ENCODE results near the gene AAK1. TPM values are rescaled to one million over a fixed set of nuclear protein-coding genes. Genes with fewer than 3 reads are reported as not detected.

AAK1 gene
- total RNA-seq, 1 donor from 2014 or later = 106 TPM

GRCh38 chr2:69501301-69501700 is 142.2 kb downstream of the AAK1 start:
- intact Hi-C loops (cut with micrococcal nuclease) = no loop called here

- intact Hi-C loops (cut with micrococcal nuclease) = no loop called here
These were observed 143.6 kb downstream of the AAK1 start for GRCh38 chr2:69499966-69500365.

- intact Hi-C loops (cut with micrococcal nuclease) = no loop called here
These were observed 144.3 kb downstream of the AAK1 start for GRCh38 chr2:69499242-69499641.

- intact Hi-C loops (cut with micrococcal nuclease) = no loop called here
These were observed 147.7 kb downstream of the AAK1 start for GRCh38 chr2:69495861-69496260.

GRCh38 chr2:69495008-69495407 is 148.5 kb downstream of the AAK1 start:
- intact Hi-C loops (cut with micrococcal nuclease) = no loop called here

- intact Hi-C loops (cut with micrococcal nuclease) = no loop called here
These were observed 149.4 kb downstream of the AAK1 start for GRCh38 chr2:69494126-69494525.

- intact Hi-C loops (cut with micrococcal nuclease) = no loop called here
These were observed 150.3 kb downstream of the AAK1 start for GRCh38 chr2:69493268-69493667.

DNA sequence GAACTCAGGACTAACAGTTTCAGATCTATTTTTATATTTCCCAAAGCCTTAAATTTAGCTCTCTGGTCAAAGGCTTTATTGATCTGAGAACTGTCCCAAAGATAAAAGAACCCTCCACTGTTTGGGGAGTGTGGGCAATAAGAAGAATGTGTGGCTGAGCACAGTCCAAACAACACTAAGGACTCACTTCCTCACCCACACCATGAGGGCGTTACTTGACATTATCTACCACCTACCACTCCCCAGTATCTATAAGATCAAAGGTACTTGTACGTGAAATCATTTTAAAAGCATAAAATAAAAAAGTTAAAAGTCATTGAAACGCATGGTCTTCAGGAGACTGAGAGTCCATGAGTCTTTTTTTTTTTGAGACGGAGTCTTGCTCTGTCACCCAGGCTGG is 151.7 kb downstream of the AAK1 start:
- intact Hi-C loops (cut with micrococcal nuclease) = no loop called here

DNA sequence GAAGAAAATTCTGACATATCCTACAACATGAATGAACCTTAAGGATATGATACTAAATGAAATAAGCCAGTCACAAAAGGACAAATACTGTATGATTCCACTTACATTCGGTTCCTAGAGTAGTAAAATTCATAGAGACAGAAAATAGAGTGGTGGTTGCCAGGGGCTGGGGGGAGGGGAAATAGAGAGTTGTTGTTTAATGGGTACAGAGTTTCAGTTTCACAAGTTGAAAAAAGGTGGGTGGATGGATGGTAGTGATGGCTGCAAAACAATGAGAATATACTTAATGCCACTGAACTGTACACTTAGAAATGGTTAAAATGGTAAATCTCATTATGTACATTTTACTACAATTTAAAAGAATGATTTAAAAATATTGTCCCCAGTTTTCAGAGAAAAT is 153.1 kb downstream of the AAK1 start:
- intact Hi-C loops (cut with micrococcal nuclease) = no loop called here

- intact Hi-C loops (cut with micrococcal nuclease) = no loop called here
These were observed 153.7 kb downstream of the AAK1 start for GRCh38 chr2:69489793-69490192.

GRCh38 chr2:69483696-69484095 is 159.8 kb downstream of the AAK1 start:
- intact Hi-C loops (cut with micrococcal nuclease) = no loop called here

DNA sequence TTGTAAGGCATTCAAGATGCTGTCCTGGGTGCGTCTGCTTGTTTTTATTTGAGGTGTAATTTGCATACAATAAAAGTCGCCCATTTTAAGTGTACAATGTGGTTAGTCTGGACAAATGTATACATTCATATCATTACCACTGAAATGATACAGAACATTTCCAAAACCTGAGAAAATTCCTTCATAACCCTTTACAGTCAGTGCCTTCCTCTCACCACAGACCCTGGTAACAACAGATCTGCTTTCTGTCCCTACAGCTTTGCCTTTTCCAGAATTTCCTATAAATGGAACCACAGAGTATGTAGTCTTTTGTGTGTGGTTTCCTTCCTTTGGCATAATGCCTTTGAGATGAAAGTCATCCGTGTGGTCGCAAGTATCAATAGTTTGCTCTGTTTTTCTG is 160.5 kb downstream of the AAK1 start:
- intact Hi-C loops (cut with micrococcal nuclease) = no loop called here

DNA sequence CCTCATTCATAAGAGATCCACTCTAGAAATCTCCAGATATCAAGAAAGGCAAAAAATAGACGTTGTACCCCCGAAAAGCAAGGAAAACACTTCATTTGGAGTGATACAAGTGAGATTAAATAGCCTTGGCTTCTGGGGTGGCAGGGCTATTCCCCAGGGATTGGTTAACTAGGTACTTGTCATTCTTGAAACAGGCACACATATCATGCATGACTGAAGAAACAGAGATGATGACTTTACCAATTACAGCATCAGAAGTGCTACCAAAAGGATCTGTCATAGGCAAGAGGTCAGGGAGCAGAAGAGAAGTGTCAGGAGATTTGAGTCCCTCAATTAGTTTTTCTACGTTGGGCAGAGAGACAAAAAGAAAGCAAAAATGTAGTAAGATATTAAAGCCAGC is 161.1 kb downstream of the AAK1 start:
- intact Hi-C loops (cut with micrococcal nuclease) = no loop called here

GRCh38 chr2:69481421-69481820 is 162.1 kb downstream of the AAK1 start:
- intact Hi-C loops (cut with micrococcal nuclease) = no loop called here

- intact Hi-C loops (cut with micrococcal nuclease) = loop anchor here (5.0 kb wide), 1 partner anchor 40 kb away; the partner anchor contains the start of gene NFU1
These were observed 165.9 kb downstream of the AAK1 start for GRCh38 chr2:69477627-69478026.

DNA sequence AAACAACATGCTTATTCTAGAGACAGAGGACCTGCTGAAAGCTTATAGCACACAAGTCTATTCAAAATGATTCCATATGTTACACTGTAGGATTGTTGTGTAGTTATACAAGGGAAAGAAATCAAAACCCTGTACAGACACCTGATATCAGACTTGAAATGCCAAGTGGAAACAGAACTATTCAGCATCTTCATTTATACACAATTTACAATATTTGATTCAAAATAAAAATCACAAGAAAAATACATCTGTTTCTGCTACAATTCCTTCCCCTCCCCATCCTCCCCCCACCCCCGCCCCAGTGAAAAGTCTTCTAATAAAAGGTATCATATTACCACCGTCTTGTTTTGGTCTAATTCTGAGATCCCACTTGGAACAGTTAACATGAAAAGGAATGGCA is 168.9 kb downstream of the AAK1 start:
- intact Hi-C loops (cut with micrococcal nuclease) = loop anchor here (5.0 kb wide), 1 partner anchor 37 kb away; the partner anchor contains the start of gene NFU1

DNA sequence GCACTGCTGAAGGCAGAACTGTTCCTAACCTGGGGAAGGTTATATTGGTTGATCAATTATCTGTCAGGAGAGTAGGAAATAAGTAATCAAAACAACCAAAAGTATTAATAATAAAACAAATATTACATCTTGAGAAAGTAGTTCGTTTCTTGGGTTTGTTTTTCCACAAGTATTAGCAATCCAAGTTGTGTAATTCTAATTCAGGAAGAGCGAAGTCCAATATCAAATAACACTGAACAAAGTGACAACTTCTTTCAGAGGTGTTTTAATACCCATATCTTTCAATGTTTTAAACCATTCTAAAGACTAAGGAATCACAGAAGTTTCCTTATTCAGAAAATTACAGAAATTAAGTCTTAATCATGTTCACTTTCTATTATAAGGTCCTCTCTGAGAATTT is 171.7 kb downstream of the AAK1 start:
- intact Hi-C loops (cut with micrococcal nuclease) = no loop called here

DNA sequence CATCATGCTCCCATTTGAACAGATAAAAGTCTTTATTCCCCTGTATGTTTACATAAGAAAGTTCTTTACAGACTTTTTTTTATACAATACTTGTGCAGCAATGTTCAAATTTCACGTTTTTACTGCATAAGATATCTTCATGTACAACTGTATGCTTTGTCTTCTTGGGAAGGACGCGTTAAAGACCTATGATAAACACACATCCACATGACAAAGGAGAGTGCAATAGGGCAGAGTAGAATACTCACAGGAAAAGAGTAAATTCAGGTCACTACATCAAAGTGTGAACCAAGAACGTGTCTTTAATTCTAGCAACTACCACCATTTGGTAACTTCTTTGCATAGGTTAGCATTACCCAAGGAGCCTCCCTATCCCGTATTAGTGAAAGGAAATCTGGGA is 172.6 kb downstream of the AAK1 start:
- intact Hi-C loops (cut with micrococcal nuclease) = no loop called here

DNA sequence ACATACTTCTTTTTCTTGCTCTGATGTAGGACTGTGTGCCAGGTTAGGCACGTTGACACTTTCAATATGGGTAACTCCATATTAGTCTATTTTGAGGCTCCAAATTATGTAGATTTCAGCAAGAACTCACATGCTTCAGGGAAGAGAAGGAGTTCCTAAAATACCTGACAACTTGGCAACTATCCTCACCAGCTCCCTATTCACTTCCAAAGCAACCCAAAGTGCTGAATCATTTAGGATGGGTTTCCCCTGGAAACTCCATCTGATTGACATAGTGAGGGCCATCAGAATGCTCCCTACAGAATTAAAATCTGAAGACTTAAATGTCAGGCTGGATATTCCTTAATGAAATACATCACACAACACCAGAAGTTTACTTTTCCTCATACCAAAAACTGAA is 173.8 kb downstream of the AAK1 start:
- intact Hi-C loops (cut with micrococcal nuclease) = no loop called here

DNA sequence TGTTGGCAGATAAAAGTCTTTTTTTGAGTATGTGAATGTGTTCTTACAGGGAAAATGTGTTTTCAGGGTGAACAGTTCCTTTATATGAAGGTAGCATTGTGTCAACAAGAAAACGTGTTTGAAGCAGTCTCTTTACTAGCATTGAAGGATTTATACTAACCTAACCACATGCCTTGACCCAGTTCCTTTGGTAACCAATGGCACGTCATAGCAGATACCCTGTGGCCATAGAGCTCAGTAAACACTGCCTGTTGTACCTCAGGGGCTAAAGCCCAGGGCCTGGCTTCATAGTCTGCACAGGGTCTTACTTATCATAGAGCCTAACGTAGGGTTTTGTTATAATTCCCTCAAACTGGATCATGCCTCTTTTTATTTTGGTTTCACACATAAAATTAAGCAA is 174.2 kb downstream of the AAK1 start:
- intact Hi-C loops (cut with micrococcal nuclease) = no loop called here

- intact Hi-C loops (cut with micrococcal nuclease) = no loop called here
These were observed 176.8 kb downstream of the AAK1 start for GRCh38 chr2:69466728-69467127.

DNA sequence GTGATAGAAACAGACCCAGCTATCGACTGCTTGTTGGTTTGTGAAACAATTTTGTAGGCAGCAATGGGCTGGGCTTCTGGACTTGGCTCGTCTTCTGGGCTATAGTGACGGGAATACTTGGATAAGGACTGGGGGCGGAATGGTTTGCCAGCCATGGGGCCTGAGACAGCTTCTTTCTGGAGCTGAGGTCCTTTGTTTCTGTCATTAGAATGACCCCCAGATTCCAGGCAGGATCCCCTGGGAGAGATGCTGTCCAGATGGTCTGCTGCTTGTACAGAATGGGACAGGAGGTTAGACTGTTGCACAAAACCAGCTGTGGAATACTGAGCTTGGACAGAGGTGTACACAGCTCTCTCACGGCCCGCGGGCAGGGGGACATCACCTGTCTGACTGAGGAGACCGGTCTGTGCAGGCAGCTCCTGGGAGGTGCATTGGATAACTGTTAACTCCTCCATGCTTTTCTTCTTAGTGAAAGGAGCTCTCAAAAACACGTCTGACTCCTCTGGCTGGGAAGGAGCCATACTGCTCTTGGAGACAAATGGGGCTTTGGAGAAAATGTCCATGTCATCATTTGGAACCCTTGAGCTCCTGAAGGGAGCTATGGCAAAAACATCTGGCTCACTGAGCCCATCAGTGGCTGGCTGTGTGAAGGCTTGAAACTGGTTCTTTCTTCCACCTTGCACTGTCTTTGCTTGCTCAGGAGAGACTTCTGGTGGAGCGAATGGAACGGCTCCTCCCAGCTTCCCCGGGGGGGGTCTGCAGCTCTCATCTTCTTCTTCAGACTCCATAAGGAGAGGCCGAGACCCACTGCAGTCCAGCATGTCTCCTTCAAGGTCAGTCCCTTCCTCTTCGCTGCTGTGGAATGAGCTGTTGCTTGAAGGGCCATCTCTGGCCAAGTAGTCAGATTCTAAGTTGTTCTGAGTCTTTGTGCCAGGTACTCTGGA is 177.8 kb downstream of the AAK1 start:
- intact Hi-C loops (cut with micrococcal nuclease) = no loop called here

- intact Hi-C loops (cut with micrococcal nuclease) = no loop called here
These were observed 179.0 kb downstream of the AAK1 start for GRCh38 chr2:69464575-69464974.

Measured in T-helper 1 cell treated with Interleukin-12 subunit alpha and Interleukin-12 subunit beta and Interleukin-4 antibody, amounts not matched to agents 30 ng/mL and 1 ng/mL, for 36 hours (primary cell).